GM10847 (cell line): ENCODE results near the gene DCAF8L1.

Experiments
- POLR2A ChIP-seq: IDR thresholded peaks from 2 replicates; pipeline ENCODE4 v1.6.1; 2011; ENCODE audit not compliant: insufficient read length; ENCODE audit errors: extremely low read depth

Gene DCAF8L1

DNA sequence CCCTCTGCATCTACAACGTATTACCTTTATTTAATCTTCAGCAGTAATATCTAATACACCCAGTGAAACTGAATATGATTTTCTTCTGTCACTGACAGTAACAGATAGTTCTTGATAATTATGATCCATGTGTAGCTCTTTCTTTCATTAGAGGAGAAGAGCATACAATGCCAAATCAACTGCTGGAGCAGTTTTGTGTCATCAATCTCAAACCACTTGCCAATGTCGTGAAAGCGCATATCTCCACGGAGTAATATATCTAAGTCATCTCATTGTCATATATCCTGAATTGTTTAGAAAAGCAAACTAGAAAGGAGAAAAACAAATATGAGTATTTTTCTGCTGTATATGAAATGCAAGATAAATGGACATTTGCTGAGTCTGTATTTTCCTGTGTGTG lies 47.9 kb downstream of the DCAF8L1 start:
- TF ChIP-seq POLR2A = no peak
